ENCODE results near the gene SLC39A10.

Gene SLC39A10

GRCh38 chr2:195733831-195734230 is 76.8 kb downstream of the SLC39A10 start:
- DNase-seq: no peak

- DNase-seq: no peak
Observed at GRCh38 chr2:195734395-195734794, 77.4 kb downstream of the SLC39A10 start.

DNA sequence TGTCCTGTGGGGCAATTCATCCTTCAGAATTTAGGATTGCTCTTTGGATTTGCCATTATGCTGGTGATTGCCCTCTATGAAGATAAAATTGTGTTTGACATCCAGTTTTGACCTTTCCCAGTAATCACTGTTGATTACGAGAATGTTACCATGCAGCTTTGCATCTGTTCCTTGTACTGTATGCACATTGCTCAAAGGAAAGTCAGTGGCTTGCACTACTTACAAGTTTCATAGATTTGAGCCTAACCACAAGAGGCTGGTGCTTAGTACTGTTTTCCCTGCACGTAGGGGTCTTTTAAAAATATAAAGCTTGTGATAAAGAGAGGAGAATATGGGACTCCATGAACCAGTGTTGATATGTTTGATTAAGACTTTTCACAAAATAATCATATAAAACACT is 77.9 kb downstream of the SLC39A10 start:
- no peak for DNase-seq

GRCh38 chr2:195735347-195735746 is 78.3 kb downstream of the SLC39A10 start:
- DNase-seq: no peak

- no peak for DNase-seq
Observed at GRCh38 chr2:195737511-195738325, 80.7 kb downstream of the SLC39A10 start.

- no peak for DNase-seq
Observed at GRCh38 chr2:195741191-195741590, 84.2 kb downstream of the SLC39A10 start.

GRCh38 chr2:195756218-195756942 is 99.4 kb downstream of the SLC39A10 start:
- DNase-seq: no peak

- DNase-seq: no peak
Observed at GRCh38 chr2:195758846-195759245, 101.8 kb downstream of the SLC39A10 start.

DNA sequence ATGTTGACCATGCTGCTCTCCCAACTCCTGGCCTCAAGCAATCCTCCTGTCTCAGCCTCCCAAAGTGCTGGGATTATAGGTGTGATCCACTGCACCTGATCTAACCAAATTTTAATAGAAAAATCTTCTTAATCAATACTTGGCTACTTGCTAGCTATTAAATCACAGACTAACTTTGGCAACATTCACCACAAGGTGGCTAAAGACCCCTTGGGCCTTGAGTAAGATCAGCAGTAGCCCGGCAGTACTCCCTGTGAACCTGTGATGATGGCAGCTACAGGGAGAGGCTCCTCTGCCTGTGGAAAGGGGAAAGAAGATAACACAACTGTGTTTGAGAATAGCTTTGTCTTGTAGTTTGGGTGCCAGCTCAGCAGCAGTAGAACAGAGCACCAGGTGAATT is 102.9 kb downstream of the SLC39A10 start:
- DNase-seq: no peak

GRCh38 chr2:195763866-195764265 is 106.8 kb downstream of the SLC39A10 start:
- no peak for DNase-seq

DNA sequence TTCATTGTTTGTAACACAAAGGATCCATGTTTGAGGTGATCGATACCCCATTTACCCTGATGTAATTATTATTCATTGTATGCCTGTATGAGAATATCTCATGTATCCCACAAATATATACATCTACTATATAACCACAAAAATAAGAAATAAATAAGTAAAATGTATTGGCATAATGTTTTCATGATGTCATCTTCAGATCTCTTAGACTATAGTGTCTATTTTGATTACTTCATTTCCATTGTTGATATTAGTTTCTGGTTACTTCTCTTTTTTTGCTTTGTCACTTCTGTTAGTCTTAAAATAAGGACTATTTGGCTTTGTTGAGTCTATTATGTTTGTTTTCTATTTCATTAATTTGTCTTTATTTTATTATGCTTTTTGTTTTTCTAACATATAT is 109.7 kb downstream of the SLC39A10 start:
- no peak for DNase-seq

DNA sequence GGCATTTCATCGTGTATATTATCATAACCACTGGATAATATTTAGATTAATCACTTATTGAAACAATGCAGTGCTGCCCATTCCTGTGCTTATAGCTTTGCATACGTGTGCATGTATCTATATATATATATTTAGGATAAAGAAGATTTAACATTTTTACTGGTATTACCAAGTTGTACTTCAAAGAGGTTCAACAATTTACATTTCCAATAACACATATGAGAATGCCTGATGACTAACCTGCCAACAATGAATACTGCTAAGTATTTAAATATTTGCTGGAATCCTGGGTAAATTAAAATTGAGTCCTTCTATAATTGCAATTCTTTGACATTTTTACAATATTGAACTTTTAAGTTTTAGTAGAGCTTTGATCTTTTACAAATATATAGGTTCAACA is 111.4 kb downstream of the SLC39A10 start:
- no peak for DNase-seq

DNA sequence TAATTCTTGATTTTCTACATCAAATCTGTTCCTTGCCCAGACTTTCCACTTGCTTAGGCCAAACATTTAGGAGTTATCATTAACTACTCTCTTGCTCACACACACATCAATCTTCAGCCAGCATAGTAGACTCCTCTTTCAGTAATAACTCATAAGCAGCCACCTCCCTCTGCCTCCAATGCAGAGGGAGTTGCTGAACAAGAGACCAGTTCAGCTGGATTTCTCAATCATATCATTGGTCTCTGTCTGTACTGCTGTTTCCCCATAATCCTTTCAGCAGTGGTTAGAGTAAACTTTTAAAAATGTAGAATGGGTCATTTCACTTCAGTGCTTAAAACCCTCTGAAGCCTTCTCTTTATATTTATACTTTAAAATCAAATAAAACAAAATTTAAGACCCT is 112.9 kb downstream of the SLC39A10 start:
- no peak for DNase-seq

DNA sequence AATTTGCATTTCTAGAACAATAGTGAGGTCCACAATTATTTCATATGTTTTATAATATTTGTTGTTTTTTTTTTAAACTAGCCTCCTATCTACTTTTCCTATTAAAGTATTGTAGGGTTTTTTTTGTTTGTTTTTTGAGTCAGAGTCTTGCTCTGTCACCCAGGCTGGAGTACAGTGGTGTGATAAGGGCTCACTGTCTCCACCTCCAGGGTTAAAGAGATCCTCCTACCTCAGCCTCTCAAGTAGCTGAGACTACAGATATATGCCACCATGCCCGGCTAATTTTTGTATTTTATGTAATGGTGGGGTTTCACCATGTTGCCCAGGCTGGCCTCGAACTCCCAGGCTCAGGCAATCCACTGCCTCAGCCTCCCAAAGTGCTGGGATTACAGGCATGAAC is 122.5 kb downstream of the SLC39A10 start:
- DNase-seq: no peak

GRCh38 chr2:195782156-195782555 is 125.1 kb downstream of the SLC39A10 start:
- DNase-seq: no peak
